SU-DHL-6 (cell line): Measurements from ENCODE around the gene C12orf50.

Source experiments
- H2AFZ ChIP-seq: fragments of 200-600 bp; sonication (generic); 2 replicates; pipeline ENCODE4 v1.6.1; 2014; ENCODE audit warnings: low read depth, mild to moderate bottlenecking, moderate library complexity, mixed read lengths, antibody characterized with exemption, low read length; ENCODE audit not compliant: severe bottlenecking
- H3F3A ChIP-seq: fragments of 200-600 bp; shearing (Covaris generic); 2 replicates; pipeline ENCODE4 v1.6.0; 2016; ENCODE audit warnings: antibody characterized with exemption, mild to moderate bottlenecking; ENCODE audit not compliant: insufficient read depth
- H3K27ac ChIP-seq: fragments of 200-600 bp; sonication (generic); 2 replicates; pipeline ENCODE4 v1.5.1; 2016; ENCODE audit warnings: low read depth, mild to moderate bottlenecking, low read length, moderate library complexity, mixed read lengths
- H3K27me3 ChIP-seq: fragments of 200-600 bp; sonication (generic), shearing (Covaris generic); 2 replicates; pipeline ENCODE4 v1.6.0; 2014; ENCODE audit warnings: mild to moderate bottlenecking, low read length
- H3K36me3 ChIP-seq: fragments of 200-600 bp; sonication (generic); 2 replicates; pipeline ENCODE4 v1.6.1; 2014; ENCODE audit warnings: mild to moderate bottlenecking, low read length, mixed read lengths
- H3K4me2 ChIP-seq: fragments of 300-600, 200-600 bp; shearing (Covaris generic), sonication (generic); 2 replicates; pipeline ENCODE4 v1.6.0; 2014; ENCODE audit warnings: low read length, low read depth, mild to moderate bottlenecking; ENCODE audit not compliant: poor library complexity, severe bottlenecking
- H3K4me3 ChIP-seq: fragments of 200-600 bp; sonication (generic); 2 replicates; pipeline ENCODE4 v1.5.1; 2014; ENCODE audit warnings: antibody characterized with exemption, low read length, mild to moderate bottlenecking, mixed read lengths; ENCODE audit not compliant: insufficient read depth, poor library complexity, severe bottlenecking
- H3K79me2 ChIP-seq: fragments of 200-600 bp; sonication (generic); 2 replicates; pipeline ENCODE4 v1.6.1; 2014; ENCODE audit warnings: mild to moderate bottlenecking, low read length, moderate library complexity; ENCODE audit not compliant: insufficient read depth
- H3K9ac ChIP-seq: fragments of 200-600 bp; sonication (generic); 2 replicates; pipeline ENCODE4 v1.7.0; 2014; ENCODE audit warnings: mild to moderate bottlenecking, low read length
- H3K9me2 ChIP-seq: fragments of 200-600 bp; sonication (generic); replicated peaks from 2 replicates; pipeline ENCODE4 v1.6.1; 2014; ENCODE audit warnings: low read length; ENCODE audit not compliant: insufficient read depth
- H3K9me3 ChIP-seq: fragments of 200-600 bp; sonication (generic); 2 replicates; pipeline ENCODE4 v1.6.1; 2014; ENCODE audit warnings: low read length, mixed read lengths; ENCODE audit not compliant: insufficient read depth
- H4K20me1 ChIP-seq: fragments of 200-600 bp; sonication (generic); 2 replicates; pipeline ENCODE4 v1.6.1; 2014; ENCODE audit warnings: low read depth, mild to moderate bottlenecking, antibody characterized with exemption, low read length, moderate library complexity, mixed read lengths
- CTCF ChIP-seq: fragments of 200-600 bp; sonication (generic); IDR thresholded peaks from one replicate; pipeline ENCODE4 v1.5.1; 2017; ENCODE audit warnings: antibody characterized with exemption, mild to moderate bottlenecking, low read length, moderate library complexity; ENCODE audit not compliant: insufficient read depth, poor library complexity, severe bottlenecking
- EZH2phosphoT487 ChIP-seq: fragments of 200-600 bp; sonication (generic), shearing (Covaris generic); conservative IDR thresholded peaks from 2 replicates; pipeline ENCODE4 v1.6.1; 2018; ENCODE audit warnings: mild to moderate bottlenecking, antibody characterized with exemption, low read length, moderate library complexity, mixed read lengths

Gene C12orf50

GRCh38 chr12:87995581-87996178 is 33.5 kb downstream of the C12orf50 start:
- H3F3A ChIP-seq: no peaks in the 10 kb centered on the region
- no peak overlapping the region for H3K4me2 ChIP-seq
- H3K9me2 ChIP-seq: no peaks in the 10 kb centered on the region
- no peak overlapping the region for H2AFZ ChIP-seq
- no peaks in the 10 kb centered on the region for H3K79me2 ChIP-seq
- no peaks in the 10 kb centered on the region for H3K9me3 ChIP-seq
- H3K9ac ChIP-seq: no peak overlapping the region
- H4K20me1 ChIP-seq: no peaks in the 10 kb centered on the region
- H3K4me3 ChIP-seq: no peak overlapping the region
- TF ChIP-seq CTCF: peak; percentile 65
- no peak for TF ChIP-seq EZH2phosphoT487
- no peak overlapping the region for H3K27ac ChIP-seq
- H3K36me3 ChIP-seq: no peaks in the 10 kb centered on the region
- H3K27me3 ChIP-seq: no peaks in the 10 kb centered on the region

- no peaks in the 10 kb centered on the region for H3K36me3 ChIP-seq
- H4K20me1 ChIP-seq: no peaks in the 10 kb centered on the region
- TF ChIP-seq EZH2phosphoT487 (no peak), CTCF (no peak)
- H3K4me2 ChIP-seq: no peak overlapping the region
- H3K4me3 ChIP-seq: no peak overlapping the region
- H3K27me3 ChIP-seq: no peaks in the 10 kb centered on the region
- H3K9ac ChIP-seq: no peak overlapping the region
- H3K9me2 ChIP-seq: no peaks in the 10 kb centered on the region; the same call in 1 of the 2 replicates
- H3F3A ChIP-seq: no peaks in the 10 kb centered on the region
- no peak overlapping the region for H2AFZ ChIP-seq
- no peaks in the 10 kb centered on the region for H3K9me3 ChIP-seq
- H3K27ac ChIP-seq: no peak overlapping the region
- H3K79me2 ChIP-seq: no peaks in the 10 kb centered on the region
Measured at GRCh38 chr12:87991483-87991882, 37.7 kb downstream of the C12orf50 start.

GRCh38 chr12:87988534-87988933 is 40.7 kb downstream of the C12orf50 start:
- H3K27ac ChIP-seq: no peak overlapping the region
- H3K4me2 ChIP-seq: no peak overlapping the region
- no peak overlapping the region for H3K4me3 ChIP-seq
- no peaks in the 10 kb centered on the region for H4K20me1 ChIP-seq
- H3F3A ChIP-seq: no peaks in the 10 kb centered on the region
- no peaks in the 10 kb centered on the region for H3K27me3 ChIP-seq
- no peak overlapping the region for H3K9ac ChIP-seq
- TF ChIP-seq EZH2phosphoT487 (no peak), CTCF (no peak)
- no peaks in the 10 kb centered on the region for H3K9me3 ChIP-seq
- no peak overlapping the region for H2AFZ ChIP-seq
- H3K36me3 ChIP-seq: no peaks in the 10 kb centered on the region
- H3K79me2 ChIP-seq: no peaks in the 10 kb centered on the region
- H3K9me2 ChIP-seq: no peaks in the 10 kb centered on the region; the same call in 1 of the 2 replicates
